ENCODE data around the gene ARHGAP29. TPM values are rescaled to one million over a fixed set of nuclear protein-coding genes. Genes with fewer than 3 reads are reported as not detected.

The ARHGAP29 gene
- total and polyA plus RNA-seq, 10 of the 15 experiments (the other 5 are each of a cell fraction or from before 2014, with no cell fraction given): under 0.01 to 0.43 (median 0.10) TPM; not detected in 4

DNA sequence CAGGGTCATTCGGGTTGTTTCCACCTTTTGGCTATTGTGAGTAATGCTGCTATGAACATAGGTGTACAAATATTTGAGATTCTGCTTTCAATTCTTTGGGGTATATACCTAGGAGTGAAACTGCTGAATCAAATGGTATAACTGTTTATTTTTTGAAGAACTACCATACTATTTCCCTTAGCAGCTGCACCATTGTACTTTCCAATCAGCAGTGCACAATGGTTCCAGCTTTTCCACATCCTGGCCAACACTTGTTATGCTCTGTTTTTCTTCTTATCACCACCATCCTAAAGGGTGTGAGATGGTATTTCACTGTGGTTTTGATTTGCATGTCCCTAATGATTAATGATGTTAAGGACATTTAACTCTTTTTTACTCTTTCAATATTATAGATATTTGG, 112.8 kb downstream of the ARHGAP29 start:
- ChIA-PET POLR2A (no interaction called here), CTCF (interaction anchor here (0.6 kb wide), 1 partner anchor 374 kb away, joined by 3 read pairs; no protein-coding TSS in a partner anchor), RAD21 (ENCODE audit: unreplicated experiment) (no interaction called here), SMC1A (ENCODE audit: uncharacterized antibody, unreplicated experiment) (interaction anchor here (0.6 to 1.5 kb wide), 2 partner anchors 11 to 13 kb away, joined by 3 read pairs; no protein-coding TSS in a partner anchor)
- DNase-seq (ENCODE audit: low read depth, low spot score) (no peak), FAIRE-seq (no peak), ATAC-seq (no peak)
- intact Hi-C loops (cut with micrococcal nuclease; ENCODE audit: unreplicated experiment): no loop called here
- H3K27ac ChIP-seq (ENCODE audit: control insufficient read depth, insufficient read depth): no peak overlapping the region
- no peak overlapping the region for H3K9ac ChIP-seq (ENCODE audit: control insufficient read depth, insufficient read depth, low read length)
- no peaks in the 10 kb centered on the region for H4K20me1 ChIP-seq (ENCODE audit: control insufficient read depth, insufficient read depth)
- H3K9me3 ChIP-seq (replicated peaks; ENCODE audit: control insufficient read depth, insufficient read depth, low read length): no peaks in the 10 kb centered on the region
- no peaks in the 10 kb centered on the region for H3K79me2 ChIP-seq (ENCODE audit: control insufficient read depth, insufficient read depth, low read length)
- BruUV-seq (replicated peaks): no TSS peak
- no peaks in the 10 kb centered on the region; a peak in 1 of 4 replicates for H3K27me3 ChIP-seq (replicated peaks in 1 of 2; ENCODE audit: control insufficient read depth in 2 of 2, insufficient read depth in 2 of 2, low read length in 1 of 2)
- WGBS (ENCODE audit: insufficient coverage, insufficient replicate concordance, low lambda C conversion rate, missing lambda C conversion rate): 100% methylated on average over 1 of the region's 1 CpG
- TF ChIP-seq CBX5 (IDR thresholded peaks at IDR 0.05; ENCODE audit: low read depth) (no peak), WRNIP1 (IDR thresholded peaks at IDR 0.05; ENCODE audit: borderline replicate concordance, low read depth, low read length) (no peak), NFIC (IDR thresholded peaks at IDR 0.05; ENCODE audit: low read depth, low read length) (no peak)
- H3K36me3 ChIP-seq (ENCODE audit: control insufficient read depth in 2 of 2, insufficient read depth in 2 of 2, low read length in 1 of 2): no peaks in the 10 kb centered on the region
- no peak overlapping the region for H3K4me3 ChIP-seq
- H3K4me1 ChIP-seq (ENCODE audit: control insufficient read depth, insufficient read depth, low read length): no peaks in the 10 kb centered on the region
- H3K4me2 ChIP-seq (ENCODE audit: control insufficient read depth, insufficient read depth): no peak overlapping the region
- in situ Hi-C loops (cut with MboI): no loop called here
- no peak overlapping the region for H2AFZ ChIP-seq (ENCODE audit: control insufficient read depth, low read depth, low read length)

DNA sequence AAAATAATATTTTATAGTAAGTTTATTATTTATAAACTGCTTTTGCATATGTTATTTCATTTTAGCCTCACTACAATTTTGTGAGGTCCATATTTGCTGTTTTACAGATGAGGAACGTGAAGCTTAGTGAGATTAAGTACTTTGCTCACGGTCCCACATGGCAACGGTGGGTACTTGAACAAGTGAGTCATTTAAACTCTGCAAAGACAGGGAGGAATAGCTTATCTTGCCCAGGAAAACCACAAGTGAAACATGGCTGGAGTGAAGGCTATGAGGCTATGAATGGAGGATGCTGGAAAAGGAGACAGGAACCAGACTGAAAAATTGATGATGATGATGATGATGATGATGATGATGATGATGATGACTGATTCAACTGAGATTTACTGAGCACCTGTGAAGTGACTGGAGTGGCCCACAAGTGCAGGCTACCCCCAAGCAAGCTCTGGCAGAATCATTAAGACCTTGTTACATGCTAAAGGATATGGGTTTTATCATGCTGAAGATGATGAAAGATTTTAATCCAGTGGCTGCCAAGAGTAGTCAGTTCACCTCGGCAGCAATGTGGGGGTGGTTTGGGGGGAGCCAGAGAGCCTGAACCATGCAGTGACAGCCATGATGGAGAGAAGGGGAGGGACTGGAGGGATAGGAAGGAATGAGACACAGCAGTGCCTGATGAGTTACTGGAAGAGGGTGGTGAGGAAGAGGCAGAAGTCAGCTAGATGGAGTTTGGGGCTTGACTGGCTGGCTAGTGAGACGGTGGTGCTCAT, 115.0 kb downstream of the ARHGAP29 start:
- H3K27ac ChIP-seq (ENCODE audit: control insufficient read depth, insufficient read depth): no peak overlapping the region
- no TSS peak for BruUV-seq (replicated peaks)
- POLR2A ChIA-PET: no interaction called here
- WGBS (ENCODE audit: insufficient coverage, insufficient replicate concordance, low lambda C conversion rate, missing lambda C conversion rate): 9% methylated on average over 5 of the region's 5 CpGs
- ATAC-seq (no peak), DNase-seq (ENCODE audit: low read depth, low spot score) (no peak), FAIRE-seq (no peak)
- H3K36me3 ChIP-seq (ENCODE audit: control insufficient read depth in 2 of 2, insufficient read depth in 2 of 2, low read length in 1 of 2): no peaks in the 10 kb centered on the region
- H3K4me2 ChIP-seq (ENCODE audit: control insufficient read depth, insufficient read depth): no peak overlapping the region
- no peaks in the 10 kb centered on the region for H4K20me1 ChIP-seq (ENCODE audit: control insufficient read depth, insufficient read depth)
- H3K4me1 ChIP-seq (ENCODE audit: control insufficient read depth, insufficient read depth, low read length): no peaks in the 10 kb centered on the region
- in situ Hi-C loops (cut with MboI): no loop called here
- CTCF ChIA-PET: no interaction called here
- intact Hi-C loops (cut with micrococcal nuclease; ENCODE audit: unreplicated experiment): no loop called here
- no peak overlapping the region for H2AFZ ChIP-seq (ENCODE audit: control insufficient read depth, low read depth, low read length)
- no peaks in the 10 kb centered on the region for H3K9me3 ChIP-seq (replicated peaks; ENCODE audit: control insufficient read depth, insufficient read depth, low read length)
- peaks cover 0 to 3% of the 10 kb centered on the region in 2 experiments; a peak in 3 of 4 replicates for H3K27me3 ChIP-seq (replicated peaks in 1 of 2; ENCODE audit: control insufficient read depth in 2 of 2, insufficient read depth in 2 of 2, low read length in 1 of 2)
- RAD21 ChIA-PET (ENCODE audit: unreplicated experiment): no interaction called here
- H3K4me3 ChIP-seq: no peak overlapping the region
- H3K79me2 ChIP-seq (ENCODE audit: control insufficient read depth, insufficient read depth, low read length): no peaks in the 10 kb centered on the region
- SMC1A ChIA-PET (ENCODE audit: uncharacterized antibody, unreplicated experiment): interaction anchor here (0.7 kb wide), 1 partner anchor 16 kb away, joined by 3 read pairs; no protein-coding TSS in a partner anchor
- H3K9ac ChIP-seq (ENCODE audit: control insufficient read depth, insufficient read depth, low read length): no peak overlapping the region
- TF ChIP-seq GATAD2B (conservative IDR thresholded peaks at IDR 0.05; ENCODE audit: low read depth) (no peak), HDGF (IDR thresholded peaks at IDR 0.05) (no peak), TCF3 (IDR thresholded peaks at IDR 0.05; ENCODE audit: borderline replicate concordance, insufficient read depth, low read depth, low read length) (no peak), FOXK2 (IDR thresholded peaks at IDR 0.05) (no peak), YBX1 (IDR thresholded peaks at IDR 0.05) (no peak), CHD4 (IDR thresholded peaks at IDR 0.05) (no peak), CBFB (IDR thresholded peaks at IDR 0.05; ENCODE audit: low read depth) (no peak), NBN (IDR thresholded peaks at IDR 0.05) (no peak)
- TF ChIP-seq, protein P1, sequence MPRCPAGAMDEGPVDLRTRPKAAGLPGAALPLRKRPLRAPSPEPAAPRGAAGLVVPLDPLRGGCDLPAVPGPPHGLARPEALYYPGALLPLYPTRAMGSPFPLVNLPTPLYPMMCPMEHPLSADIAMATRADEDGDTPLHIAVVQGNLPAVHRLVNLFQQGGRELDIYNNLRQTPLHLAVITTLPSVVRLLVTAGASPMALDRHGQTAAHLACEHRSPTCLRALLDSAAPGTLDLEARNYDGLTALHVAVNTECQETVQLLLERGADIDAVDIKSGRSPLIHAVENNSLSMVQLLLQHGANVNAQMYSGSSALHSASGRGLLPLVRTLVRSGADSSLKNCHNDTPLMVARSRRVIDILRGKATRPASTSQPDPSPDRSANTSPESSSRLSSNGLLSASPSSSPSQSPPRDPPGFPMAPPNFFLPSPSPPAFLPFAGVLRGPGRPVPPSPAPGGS (IDR thresholded peaks at IDR 0.05; ENCODE audit: borderline replicate concordance, insufficient read depth, low read depth, low read length, poor library complexity, severe bottlenecking): no peak
- TF ChIP-seq, protein P2, sequence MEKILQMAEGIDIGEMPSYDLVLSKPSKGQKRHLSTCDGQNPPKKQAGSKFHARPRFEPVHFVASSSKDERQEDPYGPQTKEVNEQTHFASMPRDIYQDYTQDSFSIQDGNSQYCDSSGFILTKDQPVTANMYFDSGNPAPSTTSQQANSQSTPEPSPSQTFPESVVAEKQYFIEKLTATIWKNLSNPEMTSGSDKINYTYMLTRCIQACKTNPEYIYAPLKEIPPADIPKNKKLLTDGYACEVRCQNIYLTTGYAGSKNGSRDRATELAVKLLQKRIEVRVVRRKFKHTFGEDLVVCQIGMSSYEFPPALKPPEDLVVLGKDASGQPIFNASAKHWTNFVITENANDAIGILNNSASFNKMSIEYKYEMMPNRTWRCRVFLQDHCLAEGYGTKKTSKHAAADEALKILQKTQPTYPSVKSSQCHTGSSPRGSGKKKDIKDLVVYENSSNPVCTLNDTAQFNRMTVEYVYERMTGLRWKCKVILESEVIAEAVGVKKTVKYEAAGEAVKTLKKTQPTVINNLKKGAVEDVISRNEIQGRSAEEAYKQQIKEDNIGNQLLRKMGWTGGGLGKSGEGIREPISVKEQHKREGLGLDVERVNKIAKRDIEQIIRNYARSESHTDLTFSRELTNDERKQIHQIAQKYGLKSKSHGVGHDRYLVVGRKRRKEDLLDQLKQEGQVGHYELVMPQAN (conservative IDR thresholded peaks at IDR 0.05): no peak
- TF ChIP-seq, protein P3, sequence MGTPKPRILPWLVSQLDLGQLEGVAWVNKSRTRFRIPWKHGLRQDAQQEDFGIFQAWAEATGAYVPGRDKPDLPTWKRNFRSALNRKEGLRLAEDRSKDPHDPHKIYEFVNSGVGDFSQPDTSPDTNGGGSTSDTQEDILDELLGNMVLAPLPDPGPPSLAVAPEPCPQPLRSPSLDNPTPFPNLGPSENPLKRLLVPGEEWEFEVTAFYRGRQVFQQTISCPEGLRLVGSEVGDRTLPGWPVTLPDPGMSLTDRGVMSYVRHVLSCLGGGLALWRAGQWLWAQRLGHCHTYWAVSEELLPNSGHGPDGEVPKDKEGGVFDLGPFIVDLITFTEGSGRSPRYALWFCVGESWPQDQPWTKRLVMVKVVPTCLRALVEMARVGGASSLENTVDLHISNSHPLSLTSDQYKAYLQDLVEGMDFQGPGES (IDR thresholded peaks at IDR 0.05): no peak

Measured in GM12878 (cell line).